HepG2 (cell line): ENCODE results near the gene ANO4.

Experiments
- ADNP ChIP-seq: sonication (generic); formaldehyde crosslinking; IDR thresholded peaks from 2 replicates; pipeline ENCODE4 v1.4.0; 2020; ENCODE audit warnings: missing genetic modification reagents
- BHLHE40 ChIP-seq: IDR thresholded peaks from 2 replicates; pipeline ENCODE4 v1.6.1; 2011; ENCODE audit warnings: low read length, improper control_type of control experiment
- EZH2 ChIP-seq: conservative IDR thresholded peaks from 2 replicates; pipeline ENCODE4 v1.6.1; 2012; ENCODE audit warnings: mild to moderate bottlenecking, low read depth, low read length, moderate library complexity
- POLR2AphosphoS5 ChIP-seq: IDR thresholded peaks from 2 replicates; pipeline ENCODE4 v1.6.1; 2012; ENCODE audit warnings: low read depth, low read length
- RCOR2 ChIP-seq: IDR thresholded peaks from 2 replicates; pipeline ENCODE4 v1.6.1; 2016; ENCODE audit warnings: missing biosample characterization, missing genetic modification reagents
- STAG1 ChIP-seq: sonication (generic); formaldehyde crosslinking; IDR thresholded peaks from 2 replicates; pipeline ENCODE4 v1.4.0; 2020; ENCODE audit warnings: missing genetic modification reagents
- TF ChIP-seq, protein P1 (sequence below): sonication (generic); formaldehyde crosslinking; IDR thresholded peaks from 2 replicates; pipeline ENCODE4 v1.5.0; 2020; ENCODE audit warnings: mild to moderate bottlenecking, missing genetic modification reagents
- TF ChIP-seq, protein P2 (sequence below), 2 experiments: IDR thresholded peaks; 2 replicates each; pipeline ENCODE4 v1.6.1; 2011 to 2012; ENCODE audit warnings: low read length in 2 of 2, borderline replicate concordance in 1 of 2, low read depth in 1 of 2, mild to moderate bottlenecking in 1 of 2, moderate library complexity in 1 of 2
- TF ChIP-seq, protein P3 (sequence below): sonication (generic); formaldehyde crosslinking; IDR thresholded peaks from 2 replicates; pipeline ENCODE4 v1.5.0; 2020; ENCODE audit warnings: missing genetic modification reagents
- TF ChIP-seq, protein P4 (sequence below): sonication (generic); formaldehyde crosslinking; IDR thresholded peaks from 2 replicates; pipeline ENCODE4 v1.4.0; 2020; ENCODE audit warnings: mild to moderate bottlenecking, missing genetic modification reagents
- TF ChIP-seq, protein P5 (sequence below): sonication (generic); formaldehyde crosslinking; conservative IDR thresholded peaks from 2 replicates; pipeline ENCODE4 v1.4.0; 2020; ENCODE audit warnings: missing genetic modification reagents
- TF ChIP-seq, protein P6 (sequence below): sonication (generic); formaldehyde crosslinking; IDR thresholded peaks from 2 replicates; pipeline ENCODE4 v1.4.0; 2020; ENCODE audit warnings: low read depth, missing genetic modification reagents

DNA sequence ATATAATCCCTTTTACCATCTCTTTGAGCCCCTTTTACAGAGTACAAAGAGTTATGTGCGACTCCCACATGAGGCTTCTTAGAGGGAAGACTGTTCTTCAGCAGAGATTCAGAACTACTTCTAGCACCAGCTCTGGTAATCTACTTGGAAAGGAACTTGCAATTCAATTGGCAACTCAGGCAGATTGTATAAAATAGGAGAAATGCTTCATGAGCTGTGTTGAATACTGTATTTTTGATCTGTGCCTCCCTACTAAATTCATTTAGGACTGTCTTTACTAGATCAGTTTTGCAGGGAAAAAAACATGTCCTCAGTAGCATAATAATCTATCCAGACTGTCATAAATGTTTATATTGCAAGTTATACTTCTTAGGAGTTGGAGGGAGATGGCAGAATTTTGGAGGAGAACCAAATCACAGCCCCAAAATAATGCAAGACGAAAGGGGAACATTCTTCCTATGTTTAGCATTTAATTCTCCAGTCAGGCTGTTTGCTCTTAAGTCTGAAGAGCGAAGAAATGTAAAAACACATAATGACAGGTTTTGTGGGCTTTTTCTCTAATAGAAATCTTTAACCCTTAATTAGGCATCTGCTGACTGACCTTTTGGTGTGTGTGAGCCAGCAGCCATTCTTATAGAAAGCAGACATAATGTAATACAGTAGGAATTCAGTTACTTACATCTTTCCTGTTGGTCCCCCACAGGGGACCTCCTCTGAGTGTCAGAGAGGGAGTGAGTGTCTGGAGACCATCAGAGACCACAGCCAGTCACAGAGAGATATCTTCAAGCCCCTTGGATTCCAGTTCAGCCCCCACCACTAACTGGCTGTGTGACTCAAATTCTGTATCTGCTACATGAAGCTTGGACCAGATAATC lies 3.9 kb downstream of the ANO4 start:
- TF ChIP-seq STAG1 (CRISPR knock-in tag) = no peak
- no peak for TF ChIP-seq POLR2AphosphoS5
- TF ChIP-seq, protein P1, sequence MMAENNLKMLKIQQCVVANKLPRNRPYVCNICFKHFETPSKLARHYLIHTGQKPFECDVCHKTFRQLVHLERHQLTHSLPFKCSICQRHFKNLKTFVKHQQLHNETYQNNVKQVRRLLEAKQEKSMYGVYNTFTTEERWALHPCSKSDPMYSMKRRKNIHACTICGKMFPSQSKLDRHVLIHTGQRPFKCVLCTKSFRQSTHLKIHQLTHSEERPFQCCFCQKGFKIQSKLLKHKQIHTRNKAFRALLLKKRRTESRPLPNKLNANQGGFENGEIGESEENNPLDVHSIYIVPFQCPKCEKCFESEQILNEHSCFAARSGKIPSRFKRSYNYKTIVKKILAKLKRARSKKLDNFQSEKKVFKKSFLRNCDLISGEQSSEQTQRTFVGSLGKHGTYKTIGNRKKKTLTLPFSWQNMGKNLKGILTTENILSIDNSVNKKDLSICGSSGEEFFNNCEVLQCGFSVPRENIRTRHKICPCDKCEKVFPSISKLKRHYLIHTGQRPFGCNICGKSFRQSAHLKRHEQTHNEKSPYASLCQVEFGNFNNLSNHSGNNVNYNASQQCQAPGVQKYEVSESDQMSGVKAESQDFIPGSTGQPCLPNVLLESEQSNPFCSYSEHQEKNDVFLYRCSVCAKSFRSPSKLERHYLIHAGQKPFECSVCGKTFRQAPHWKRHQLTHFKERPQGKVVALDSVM = no peak
- TF ChIP-seq BHLHE40 = no peak
- TF ChIP-seq, protein P2, sequence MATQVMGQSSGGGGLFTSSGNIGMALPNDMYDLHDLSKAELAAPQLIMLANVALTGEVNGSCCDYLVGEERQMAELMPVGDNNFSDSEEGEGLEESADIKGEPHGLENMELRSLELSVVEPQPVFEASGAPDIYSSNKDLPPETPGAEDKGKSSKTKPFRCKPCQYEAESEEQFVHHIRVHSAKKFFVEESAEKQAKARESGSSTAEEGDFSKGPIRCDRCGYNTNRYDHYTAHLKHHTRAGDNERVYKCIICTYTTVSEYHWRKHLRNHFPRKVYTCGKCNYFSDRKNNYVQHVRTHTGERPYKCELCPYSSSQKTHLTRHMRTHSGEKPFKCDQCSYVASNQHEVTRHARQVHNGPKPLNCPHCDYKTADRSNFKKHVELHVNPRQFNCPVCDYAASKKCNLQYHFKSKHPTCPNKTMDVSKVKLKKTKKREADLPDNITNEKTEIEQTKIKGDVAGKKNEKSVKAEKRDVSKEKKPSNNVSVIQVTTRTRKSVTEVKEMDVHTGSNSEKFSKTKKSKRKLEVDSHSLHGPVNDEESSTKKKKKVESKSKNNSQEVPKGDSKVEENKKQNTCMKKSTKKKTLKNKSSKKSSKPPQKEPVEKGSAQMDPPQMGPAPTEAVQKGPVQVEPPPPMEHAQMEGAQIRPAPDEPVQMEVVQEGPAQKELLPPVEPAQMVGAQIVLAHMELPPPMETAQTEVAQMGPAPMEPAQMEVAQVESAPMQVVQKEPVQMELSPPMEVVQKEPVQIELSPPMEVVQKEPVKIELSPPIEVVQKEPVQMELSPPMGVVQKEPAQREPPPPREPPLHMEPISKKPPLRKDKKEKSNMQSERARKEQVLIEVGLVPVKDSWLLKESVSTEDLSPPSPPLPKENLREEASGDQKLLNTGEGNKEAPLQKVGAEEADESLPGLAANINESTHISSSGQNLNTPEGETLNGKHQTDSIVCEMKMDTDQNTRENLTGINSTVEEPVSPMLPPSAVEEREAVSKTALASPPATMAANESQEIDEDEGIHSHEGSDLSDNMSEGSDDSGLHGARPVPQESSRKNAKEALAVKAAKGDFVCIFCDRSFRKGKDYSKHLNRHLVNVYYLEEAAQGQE (IDR thresholded peaks at IDR 0.05; ENCODE audit: borderline replicate concordance in 1 of 2, low read depth in 1 of 2, low read length in 2 of 2) = no peak
- TF ChIP-seq, protein P3, sequence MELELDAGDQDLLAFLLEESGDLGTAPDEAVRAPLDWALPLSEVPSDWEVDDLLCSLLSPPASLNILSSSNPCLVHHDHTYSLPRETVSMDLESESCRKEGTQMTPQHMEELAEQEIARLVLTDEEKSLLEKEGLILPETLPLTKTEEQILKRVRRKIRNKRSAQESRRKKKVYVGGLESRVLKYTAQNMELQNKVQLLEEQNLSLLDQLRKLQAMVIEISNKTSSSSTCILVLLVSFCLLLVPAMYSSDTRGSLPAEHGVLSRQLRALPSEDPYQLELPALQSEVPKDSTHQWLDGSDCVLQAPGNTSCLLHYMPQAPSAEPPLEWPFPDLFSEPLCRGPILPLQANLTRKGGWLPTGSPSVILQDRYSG (CRISPR knock-in tag) = no peak
- no peak for TF ChIP-seq EZH2
- TF ChIP-seq, protein P4, sequence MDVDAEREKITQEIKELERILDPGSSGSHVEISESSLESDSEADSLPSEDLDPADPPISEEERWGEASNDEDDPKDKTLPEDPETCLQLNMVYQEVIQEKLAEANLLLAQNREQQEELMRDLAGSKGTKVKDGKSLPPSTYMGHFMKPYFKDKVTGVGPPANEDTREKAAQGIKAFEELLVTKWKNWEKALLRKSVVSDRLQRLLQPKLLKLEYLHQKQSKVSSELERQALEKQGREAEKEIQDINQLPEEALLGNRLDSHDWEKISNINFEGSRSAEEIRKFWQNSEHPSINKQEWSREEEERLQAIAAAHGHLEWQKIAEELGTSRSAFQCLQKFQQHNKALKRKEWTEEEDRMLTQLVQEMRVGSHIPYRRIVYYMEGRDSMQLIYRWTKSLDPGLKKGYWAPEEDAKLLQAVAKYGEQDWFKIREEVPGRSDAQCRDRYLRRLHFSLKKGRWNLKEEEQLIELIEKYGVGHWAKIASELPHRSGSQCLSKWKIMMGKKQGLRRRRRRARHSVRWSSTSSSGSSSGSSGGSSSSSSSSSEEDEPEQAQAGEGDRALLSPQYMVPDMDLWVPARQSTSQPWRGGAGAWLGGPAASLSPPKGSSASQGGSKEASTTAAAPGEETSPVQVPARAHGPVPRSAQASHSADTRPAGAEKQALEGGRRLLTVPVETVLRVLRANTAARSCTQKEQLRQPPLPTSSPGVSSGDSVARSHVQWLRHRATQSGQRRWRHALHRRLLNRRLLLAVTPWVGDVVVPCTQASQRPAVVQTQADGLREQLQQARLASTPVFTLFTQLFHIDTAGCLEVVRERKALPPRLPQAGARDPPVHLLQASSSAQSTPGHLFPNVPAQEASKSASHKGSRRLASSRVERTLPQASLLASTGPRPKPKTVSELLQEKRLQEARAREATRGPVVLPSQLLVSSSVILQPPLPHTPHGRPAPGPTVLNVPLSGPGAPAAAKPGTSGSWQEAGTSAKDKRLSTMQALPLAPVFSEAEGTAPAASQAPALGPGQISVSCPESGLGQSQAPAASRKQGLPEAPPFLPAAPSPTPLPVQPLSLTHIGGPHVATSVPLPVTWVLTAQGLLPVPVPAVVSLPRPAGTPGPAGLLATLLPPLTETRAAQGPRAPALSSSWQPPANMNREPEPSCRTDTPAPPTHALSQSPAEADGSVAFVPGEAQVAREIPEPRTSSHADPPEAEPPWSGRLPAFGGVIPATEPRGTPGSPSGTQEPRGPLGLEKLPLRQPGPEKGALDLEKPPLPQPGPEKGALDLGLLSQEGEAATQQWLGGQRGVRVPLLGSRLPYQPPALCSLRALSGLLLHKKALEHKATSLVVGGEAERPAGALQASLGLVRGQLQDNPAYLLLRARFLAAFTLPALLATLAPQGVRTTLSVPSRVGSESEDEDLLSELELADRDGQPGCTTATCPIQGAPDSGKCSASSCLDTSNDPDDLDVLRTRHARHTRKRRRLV = no peak
- TF ChIP-seq ADNP (CRISPR knock-in tag) = no peak
- TF ChIP-seq, protein P5, sequence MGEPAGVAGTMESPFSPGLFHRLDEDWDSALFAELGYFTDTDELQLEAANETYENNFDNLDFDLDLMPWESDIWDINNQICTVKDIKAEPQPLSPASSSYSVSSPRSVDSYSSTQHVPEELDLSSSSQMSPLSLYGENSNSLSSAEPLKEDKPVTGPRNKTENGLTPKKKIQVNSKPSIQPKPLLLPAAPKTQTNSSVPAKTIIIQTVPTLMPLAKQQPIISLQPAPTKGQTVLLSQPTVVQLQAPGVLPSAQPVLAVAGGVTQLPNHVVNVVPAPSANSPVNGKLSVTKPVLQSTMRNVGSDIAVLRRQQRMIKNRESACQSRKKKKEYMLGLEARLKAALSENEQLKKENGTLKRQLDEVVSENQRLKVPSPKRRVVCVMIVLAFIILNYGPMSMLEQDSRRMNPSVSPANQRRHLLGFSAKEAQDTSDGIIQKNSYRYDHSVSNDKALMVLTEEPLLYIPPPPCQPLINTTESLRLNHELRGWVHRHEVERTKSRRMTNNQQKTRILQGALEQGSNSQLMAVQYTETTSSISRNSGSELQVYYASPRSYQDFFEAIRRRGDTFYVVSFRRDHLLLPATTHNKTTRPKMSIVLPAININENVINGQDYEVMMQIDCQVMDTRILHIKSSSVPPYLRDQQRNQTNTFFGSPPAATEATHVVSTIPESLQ (CRISPR knock-in tag) = no peak
- TF ChIP-seq, protein P6, sequence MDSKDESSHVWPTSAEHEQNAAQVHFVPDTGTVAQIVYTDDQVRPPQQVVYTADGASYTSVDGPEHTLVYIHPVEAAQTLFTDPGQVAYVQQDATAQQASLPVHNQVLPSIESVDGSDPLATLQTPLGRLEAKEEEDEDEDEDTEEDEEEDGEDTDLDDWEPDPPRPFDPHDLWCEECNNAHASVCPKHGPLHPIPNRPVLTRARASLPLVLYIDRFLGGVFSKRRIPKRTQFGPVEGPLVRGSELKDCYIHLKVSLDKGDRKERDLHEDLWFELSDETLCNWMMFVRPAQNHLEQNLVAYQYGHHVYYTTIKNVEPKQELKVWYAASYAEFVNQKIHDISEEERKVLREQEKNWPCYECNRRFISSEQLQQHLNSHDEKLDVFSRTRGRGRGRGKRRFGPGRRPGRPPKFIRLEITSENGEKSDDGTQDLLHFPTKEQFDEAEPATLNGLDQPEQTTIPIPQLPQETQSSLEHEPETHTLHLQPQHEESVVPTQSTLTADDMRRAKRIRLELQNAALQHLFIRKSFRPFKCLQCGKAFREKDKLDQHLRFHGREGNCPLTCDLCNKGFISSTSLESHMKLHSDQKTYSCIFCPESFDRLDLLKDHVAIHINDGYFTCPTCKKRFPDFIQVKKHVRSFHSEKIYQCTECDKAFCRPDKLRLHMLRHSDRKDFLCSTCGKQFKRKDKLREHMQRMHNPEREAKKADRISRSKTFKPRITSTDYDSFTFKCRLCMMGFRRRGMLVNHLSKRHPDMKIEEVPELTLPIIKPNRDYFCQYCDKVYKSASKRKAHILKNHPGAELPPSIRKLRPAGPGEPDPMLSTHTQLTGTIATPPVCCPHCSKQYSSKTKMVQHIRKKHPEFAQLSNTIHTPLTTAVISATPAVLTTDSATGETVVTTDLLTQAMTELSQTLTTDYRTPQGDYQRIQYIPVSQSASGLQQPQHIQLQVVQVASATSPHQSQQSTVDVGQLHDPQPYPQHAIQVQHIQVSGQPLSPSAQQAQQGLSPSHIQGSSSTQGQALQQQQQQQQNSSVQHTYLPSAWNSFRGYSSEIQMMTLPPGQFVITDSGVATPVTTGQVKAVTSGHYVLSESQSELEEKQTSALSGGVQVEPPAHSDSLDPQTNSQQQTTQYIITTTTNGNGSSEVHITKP (CRISPR knock-in tag) = no peak
- TF ChIP-seq RCOR2 = no peak
